Activated CD4-positive, alpha-beta T cell treated with anti-CD3 and anti-CD28 coated beads, Interleukin-2, amount 50 U/mL, for 16 hours (primary cell): ENCODE measurements around the gene DDX39B.

Source experiments
- DNase-seq: peaks from one replicate; pipeline ENCODE4 v3.0.0-alpha.2; 2020

DDX39B gene

GRCh38 chr6:31575335-31575901, 33.6 kb upstream of the DDX39B start, which contains the start of gene TNF:
Gene TNF, plus strand, starts transcription at chr6:31575565. Its CDS starts 177 bp downstream, at chr6:31575742.
- DNase-seq = peak; percentile 96

- DNase-seq = peak; percentile 59
Measured at GRCh38 chr6:31574106-31575061, 32.6 kb upstream of the DDX39B start.

- no peak for DNase-seq
Measured at GRCh38 chr6:31573239-31574105, 31.7 kb upstream of the DDX39B start.

DNA sequence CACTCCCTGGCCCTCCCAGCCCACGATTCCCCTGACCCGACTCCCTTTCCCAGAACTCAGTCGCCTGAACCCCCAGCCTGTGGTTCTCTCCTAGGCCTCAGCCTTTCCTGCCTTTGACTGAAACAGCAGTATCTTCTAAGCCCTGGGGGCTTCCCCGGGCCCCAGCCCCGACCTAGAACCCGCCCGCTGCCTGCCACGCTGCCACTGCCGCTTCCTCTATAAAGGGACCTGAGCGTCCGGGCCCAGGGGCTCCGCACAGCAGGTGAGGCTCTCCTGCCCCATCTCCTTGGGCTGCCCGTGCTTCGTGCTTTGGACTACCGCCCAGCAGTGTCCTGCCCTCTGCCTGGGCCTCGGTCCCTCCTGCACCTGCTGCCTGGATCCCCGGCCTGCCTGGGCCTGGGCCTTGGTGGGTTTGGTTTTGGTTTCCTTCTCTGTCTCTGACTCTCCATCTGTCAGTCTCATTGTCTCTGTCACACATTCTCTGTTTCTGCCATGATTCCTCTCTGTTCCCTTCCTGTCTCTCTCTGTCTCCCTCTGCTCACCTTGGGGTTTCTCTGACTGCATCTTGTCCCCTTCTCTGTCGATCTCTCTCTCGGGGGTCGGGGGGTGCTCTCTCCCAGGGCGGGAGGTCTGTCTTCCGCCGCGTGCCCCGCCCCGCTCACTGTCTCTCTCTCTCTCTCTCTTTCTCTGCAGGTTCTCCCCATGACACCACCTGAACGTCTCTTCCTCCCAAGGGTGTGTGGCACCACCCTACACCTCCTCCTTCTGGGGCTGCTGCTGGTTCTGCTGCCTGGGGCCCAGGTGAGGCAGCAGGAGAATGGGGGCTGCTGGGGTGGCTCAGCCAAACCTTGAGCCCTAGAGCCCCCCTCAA, 30.5 kb upstream of the DDX39B start, which contains the start of gene LTA:
Gene LTA (plus strand): TSS at position 249 of the 871 bp plus-strand sequence. CDS start 454 bp downstream, at position 703.
- peak; percentile 87 for DNase-seq

GRCh38 chr6:31569861-31570536, 28.2 kb upstream of the DDX39B start:
- DNase-seq = no peak

DNA sequence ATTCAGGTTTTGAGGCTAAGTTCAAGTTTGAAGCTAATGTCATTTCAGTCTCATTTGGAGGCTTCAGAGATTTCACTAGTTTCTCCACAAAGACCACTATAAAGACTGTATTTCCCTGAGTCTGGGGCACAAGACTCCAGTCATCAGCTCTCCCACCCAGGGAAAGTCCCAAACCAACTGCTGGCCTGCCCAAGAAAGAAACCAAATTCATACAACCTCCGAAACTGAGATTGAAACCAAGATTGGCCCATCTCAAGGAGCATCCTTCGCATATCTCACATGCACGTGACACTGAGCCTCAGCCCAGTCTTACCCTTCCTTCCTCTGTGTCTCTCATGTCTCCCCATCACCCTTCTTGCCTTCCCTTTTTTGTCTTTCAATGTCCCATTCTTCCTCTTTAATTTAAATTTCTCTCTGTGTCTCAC, 26.7 kb upstream of the DDX39B start:
- peak; percentile 95 for DNase-seq

GRCh38 chr6:31567531-31568370, 25.9 kb upstream of the DDX39B start:
- peak; percentile 50 for DNase-seq

GRCh38 chr6:31560697-31561058, 18.9 kb upstream of the DDX39B start:
- no peak for DNase-seq

DNA sequence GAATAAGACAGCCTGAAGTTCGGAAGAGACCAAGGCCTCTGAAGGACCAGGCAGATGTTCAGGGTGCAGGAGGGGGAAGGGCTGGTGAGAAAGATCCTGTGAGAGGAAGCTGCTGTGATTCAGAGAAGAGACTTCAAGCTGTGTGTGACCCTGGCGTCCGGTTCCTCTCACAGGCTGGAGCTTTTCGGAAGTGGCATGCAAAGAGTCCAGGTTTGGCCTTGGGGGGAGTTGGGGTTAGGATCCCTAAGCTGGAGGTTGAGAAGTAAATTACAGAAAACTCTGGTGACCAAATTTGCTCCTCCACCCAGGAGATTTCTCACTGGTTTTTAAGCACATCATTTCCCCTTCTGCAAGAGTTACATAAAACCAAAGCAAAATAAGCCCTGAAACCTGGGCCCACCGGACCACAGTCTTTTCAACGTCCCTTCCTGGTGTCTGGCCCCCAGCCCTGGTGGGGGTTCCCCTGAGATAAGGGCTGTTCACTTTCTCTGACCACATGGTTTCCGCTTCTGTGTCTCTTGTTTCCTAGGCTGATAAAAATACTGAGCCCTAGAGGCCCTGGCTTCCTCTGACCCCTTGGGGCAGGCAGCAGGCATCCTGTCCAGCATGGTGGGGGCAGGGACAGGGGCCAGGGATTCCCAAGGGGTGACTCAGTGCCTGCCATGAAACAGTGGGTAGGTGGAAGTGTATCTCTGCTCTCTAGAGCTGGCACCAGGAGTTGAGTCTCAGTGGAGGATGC, 18.3 kb upstream of the DDX39B start:
- peak; percentile 87 for DNase-seq

- no peak for DNase-seq
Measured at GRCh38 chr6:31559606-31559957, 17.8 kb upstream of the DDX39B start.

DNA sequence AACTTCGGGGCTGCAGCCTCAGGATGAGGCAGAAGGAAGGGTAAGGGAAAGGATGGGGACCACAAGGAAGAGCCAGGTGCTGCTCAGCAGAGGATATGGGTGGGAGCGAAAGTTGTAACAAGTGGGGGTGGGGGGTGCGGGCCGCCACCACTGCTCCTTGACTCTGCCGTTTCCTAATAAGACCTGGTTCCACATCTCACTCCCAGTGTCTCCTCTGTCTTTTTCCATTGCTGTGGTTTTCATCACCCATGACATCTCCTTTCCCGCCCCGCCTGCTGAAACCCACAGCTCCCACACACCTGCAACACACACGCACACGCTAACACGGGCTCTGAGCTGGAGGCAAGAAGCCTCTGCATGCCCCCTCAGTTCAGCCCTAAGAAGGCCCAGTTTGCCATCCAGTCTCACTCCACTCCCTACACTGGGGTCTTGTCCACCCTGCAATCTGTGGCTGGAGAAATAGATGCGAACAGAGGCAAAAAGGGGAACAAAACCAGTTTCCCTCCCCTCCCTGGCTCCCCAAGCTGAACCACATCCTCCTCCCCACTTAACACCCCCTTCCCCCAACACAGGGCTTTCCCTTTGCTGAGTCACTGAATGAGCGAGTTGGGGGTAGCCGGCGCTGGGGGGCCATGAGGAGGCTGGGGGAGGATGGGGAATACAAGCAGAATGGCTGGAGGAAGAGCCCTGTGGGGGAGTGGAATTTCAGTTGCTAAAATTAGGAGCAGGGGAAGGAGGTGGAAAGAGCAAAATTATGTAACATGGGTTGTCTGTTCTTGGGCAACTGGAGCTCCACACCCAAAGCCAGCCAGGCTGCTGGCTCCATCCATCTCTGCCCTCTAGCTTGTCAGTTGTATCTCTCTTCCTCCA, 17.1 kb upstream of the DDX39B start:
- peak; percentile 79 for DNase-seq

DNA sequence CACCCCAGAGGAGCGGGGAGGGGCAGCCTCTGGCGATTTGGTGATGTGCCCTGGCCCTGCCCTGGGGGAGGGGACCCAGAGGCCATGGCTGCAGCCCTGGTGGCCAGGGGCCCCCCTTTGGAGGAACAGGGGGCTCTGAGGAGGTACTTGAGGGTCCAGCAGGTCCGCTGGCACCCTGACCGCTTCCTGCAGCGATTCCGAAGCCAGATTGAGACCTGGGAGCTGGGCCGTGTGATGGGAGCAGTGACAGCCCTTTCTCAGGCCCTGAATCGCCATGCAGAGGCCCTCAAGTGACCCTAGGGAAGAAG, 16.5 kb upstream of the DDX39B start:
- no peak for DNase-seq

DNA sequence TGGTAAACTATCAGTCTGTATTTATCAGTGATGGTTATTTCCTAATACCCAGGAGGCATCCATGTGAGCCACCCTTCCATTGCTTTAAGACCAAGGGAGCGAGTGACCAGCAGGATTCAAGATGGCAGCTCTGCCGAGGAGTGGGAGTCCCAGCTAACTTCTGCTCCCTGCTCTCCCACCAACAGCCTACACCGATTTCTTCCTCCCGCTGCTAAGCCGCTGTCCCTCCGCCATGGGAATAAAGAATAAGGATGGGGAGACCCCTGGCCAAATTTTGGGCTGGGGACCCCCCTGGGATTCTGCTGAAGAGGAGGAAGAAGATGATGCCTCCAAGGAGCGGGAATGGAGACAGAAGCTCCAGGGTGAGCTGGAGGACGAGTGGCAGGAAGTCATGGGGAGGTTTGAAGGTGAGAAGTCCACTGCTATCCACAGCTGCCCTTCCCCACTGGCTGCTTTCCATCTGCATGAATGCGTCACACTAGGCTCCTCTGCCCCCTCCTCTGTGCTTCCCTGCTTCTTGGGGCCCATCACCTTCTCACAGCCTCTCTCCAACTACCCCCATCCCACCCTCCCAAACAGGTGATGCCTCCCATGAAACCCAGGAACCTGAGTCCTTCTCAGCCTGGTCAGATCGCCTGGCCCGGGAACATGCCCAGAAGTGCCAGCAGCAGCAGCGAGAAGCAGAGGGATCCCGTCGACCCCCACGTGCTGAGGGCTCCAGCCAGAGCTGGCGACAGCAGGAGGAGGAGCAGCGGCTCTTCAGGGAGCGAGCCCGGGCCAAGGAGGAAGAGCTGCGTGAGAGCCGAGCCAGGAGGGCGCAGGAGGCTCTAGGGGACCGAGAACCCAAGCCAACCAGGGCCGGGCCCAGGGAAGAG, 15.9 kb upstream of the DDX39B start:
- DNase-seq = no peak

DNA sequence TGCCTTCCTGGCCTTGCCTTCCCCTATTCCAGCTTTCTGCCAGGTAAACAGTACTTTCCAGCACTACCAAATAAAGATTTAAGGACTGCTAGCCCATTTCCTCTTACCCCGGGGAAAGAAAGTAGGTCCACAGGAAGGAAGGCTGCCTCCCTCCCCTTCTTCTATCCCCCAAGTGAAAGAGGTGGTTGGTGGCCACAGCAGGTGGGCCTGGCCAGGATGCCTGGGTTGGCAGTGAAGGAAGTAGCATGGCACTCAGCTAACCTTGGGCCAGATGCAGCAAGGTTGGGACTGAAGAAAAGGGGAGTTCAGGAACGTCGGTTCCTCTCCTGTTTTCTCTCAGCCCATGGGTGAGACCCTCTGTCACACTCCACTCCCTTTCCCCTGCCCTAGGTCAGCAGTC, 14.5 kb upstream of the DDX39B start:
- DNase-seq = no peak

DNA sequence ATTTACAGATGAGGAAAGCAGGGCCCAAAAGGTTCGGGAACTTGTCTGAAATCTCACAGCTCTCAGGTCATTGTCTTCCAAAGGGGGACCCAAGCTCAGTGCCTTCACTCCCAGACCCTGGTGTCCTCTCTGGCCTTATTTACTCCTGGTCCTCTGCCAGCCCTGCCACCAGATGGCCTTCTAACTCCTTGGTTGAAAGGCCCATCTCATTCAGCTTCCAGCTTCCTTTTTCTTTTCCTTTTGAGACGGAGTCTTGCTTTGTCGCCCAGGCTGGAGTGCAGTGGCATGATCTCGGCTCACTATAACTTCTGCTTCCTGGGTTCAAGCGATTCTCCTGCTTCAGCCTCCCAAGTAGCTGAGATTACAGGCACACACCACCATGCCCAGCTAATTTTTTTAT, 9.6 kb upstream of the DDX39B start:
- peak; percentile 77 for DNase-seq

DNA sequence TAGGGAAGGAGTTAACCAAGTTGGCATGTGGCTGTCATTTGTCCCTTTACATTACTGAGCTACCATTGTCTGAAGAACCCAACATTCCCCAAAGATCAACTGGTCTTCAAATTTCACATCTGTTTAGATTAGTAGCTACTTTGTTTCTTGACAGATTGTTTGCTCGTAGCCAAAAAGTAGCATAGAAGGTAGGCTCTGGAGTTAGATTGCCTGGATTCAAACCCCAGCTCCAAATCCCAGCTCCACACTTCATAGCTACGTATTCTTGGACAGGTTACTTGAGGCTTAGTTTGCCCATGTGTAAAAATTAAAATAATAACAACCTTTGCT, 6.7 kb upstream of the DDX39B start:
- no peak for DNase-seq

DNA sequence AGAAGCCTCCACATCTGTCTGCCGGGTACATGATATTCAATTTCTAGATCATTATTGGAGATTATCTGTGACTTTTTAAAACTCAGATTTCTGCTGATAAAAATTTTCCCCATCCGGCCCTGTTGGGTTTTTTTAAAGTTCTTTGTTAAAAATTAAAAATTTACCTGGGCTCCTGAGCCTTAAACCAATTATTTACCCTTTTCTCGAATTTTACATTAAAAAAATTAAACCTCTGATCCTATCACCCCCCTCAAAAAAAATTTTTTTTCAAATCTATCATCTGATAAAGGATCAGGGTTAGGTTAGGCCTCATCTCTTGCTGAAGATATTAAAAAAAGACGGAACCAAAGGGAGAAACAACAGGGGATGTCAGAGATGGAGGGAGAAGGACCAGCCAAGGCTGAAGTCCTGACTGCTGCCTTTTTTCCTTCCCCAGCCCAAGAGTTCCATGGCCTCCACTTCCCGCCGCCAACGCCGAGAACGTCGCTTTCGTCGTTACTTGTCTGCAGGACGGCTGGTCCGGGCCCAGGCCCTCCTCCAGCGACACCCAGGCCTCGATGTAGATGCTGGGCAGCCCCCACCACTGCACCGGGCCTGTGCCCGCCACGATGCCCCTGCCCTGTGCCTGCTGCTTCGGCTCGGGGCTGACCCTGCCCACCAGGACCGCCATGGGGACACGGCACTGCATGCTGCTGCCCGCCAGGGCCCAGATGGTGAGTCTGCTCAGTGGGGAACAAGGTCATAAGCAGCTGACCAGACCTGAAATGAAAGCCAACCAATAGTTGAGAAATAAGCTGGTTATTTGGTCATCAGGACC, 6.1 kb upstream of the DDX39B start:
- no peak for DNase-seq
